HEK293T (cell line): ENCODE measurements around the gene PPP1R10.
"Not testable (repeated sequence)": the region's sequence is repeated elsewhere in the genome, so short reads cannot be mapped to it uniquely, and the experiment has no call there.

Experiments used
- BHLHE40 ChIP-seq: fragments of 450-650 bp; IDR thresholded peaks from 2 replicates; pipeline ENCODE4 v1.6.1; 2016; ENCODE audit warnings: mild to moderate bottlenecking, moderate library complexity, borderline replicate concordance
- CTBP1 ChIP-seq: fragments of 450-650 bp; IDR thresholded peaks from 2 replicates; pipeline ENCODE4 v1.6.1; 2016; ENCODE audit warnings: borderline replicate concordance
- FOXM1 ChIP-seq: fragments of 450-650 bp; IDR thresholded peaks from 2 replicates; pipeline ENCODE4 v1.6.1; 2017; ENCODE audit warnings: mild to moderate bottlenecking, borderline replicate concordance
- HDGF ChIP-seq: fragments of 450-650 bp; IDR thresholded peaks from 2 replicates; pipeline ENCODE4 v1.6.1; 2017; ENCODE audit warnings: antibody characterized with exemption, borderline replicate concordance
- LEF1 ChIP-seq: fragments of 450-650 bp; IDR thresholded peaks from 2 replicates; pipeline ENCODE4 v1.6.1; 2017; ENCODE audit warnings: mild to moderate bottlenecking, borderline replicate concordance

GRCh38 chr6:30657922-30658321 lies 40.9 kb upstream of the PPP1R10 start:
- TF ChIP-seq FOXM1, CTBP1, BHLHE40, HDGF, LEF1: not testable (repeated sequence)
